Measurements from ENCODE around the gene ARID3A.

ARID3A gene

GRCh38 chr19:1006711-1007398 lies 81.0 kb downstream of the ARID3A start:
- no peak for DNase-seq

- DNase-seq = no peak
Observed at GRCh38 chr19:1007399-1008251, 81.8 kb downstream of the ARID3A start.

- no peak for DNase-seq
Observed at GRCh38 chr19:1008268-1009040, 82.6 kb downstream of the ARID3A start.

DNA sequence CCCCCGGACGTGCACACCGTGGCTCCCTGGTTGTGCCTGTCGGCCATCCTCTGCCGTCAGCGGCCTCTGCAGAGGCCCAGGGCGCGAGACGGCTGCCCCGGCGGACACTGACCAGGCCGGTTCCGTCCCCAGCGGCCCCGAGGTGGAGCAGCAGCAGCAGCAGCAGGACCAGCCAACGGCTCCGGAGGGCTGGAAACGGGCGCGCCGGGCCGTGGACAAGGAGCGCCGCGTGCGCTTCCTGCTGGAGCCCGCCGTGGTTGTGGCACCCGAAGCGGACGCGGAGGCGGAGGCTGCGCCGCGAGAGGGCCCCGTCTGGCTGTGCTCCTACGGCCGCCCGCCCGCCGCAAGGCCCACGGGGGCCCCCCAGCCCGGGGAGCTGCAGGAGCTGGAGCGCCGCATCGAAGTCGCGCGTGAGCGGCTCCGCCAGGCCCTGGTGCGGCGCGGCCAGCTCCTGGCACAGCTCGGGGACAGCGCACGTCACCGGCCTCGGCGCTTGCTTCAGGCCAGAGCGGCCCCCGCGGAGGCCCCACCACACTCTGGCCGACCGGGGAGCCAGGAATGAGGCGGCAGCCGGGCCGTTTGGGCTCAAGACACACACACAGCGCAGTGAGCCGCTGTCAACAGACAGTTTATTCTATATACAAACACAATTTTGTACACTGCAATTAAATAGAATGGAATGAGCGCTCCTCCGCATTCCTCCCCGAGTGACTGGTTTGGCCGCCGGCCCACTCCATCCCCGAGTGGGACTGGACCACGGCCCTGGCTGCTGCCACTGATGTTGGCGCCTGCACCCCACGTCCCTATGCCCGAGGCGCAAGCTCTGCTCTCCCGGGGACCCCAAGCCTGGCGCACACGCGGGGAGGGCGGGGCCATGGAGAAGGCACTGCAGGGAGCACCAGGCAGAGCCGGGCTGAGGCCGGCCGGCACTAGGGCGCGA lies 83.5 kb downstream of the ARID3A start:
- DNase-seq = no peak

- DNase-seq = no peak
Observed at GRCh38 chr19:1009981-1010538, 84.2 kb downstream of the ARID3A start.

GRCh38 chr19:1010586-1011510 lies 85.0 kb downstream of the ARID3A start:
- DNase-seq = no peak

- no peak for DNase-seq
Observed at GRCh38 chr19:1011831-1012333, 86.0 kb downstream of the ARID3A start.

DNA sequence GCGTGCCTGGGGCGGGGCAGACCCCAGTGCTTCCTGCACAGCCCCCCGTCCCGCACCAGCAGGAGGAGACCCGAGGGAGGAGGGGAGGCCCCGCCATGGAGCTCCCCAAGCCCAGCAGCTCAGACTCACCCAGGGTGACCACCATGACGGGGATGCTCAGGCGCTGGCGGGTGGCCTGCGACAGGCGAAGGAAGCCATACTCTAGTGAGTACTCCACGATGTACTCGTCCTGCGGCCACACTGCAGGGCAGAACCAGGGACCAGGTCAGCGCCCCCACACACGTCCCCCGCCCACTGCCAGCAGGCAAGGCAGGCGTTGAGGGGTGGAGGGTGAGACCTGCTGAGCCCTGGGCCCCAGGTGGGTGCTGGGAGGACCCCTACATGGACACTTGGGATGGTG lies 86.5 kb downstream of the ARID3A start:
- no peak for DNase-seq

GRCh38 chr19:1013218-1013617 lies 87.4 kb downstream of the ARID3A start:
- no peak for DNase-seq

- DNase-seq = no peak
Observed at GRCh38 chr19:1014161-1015060, 88.6 kb downstream of the ARID3A start.

DNA sequence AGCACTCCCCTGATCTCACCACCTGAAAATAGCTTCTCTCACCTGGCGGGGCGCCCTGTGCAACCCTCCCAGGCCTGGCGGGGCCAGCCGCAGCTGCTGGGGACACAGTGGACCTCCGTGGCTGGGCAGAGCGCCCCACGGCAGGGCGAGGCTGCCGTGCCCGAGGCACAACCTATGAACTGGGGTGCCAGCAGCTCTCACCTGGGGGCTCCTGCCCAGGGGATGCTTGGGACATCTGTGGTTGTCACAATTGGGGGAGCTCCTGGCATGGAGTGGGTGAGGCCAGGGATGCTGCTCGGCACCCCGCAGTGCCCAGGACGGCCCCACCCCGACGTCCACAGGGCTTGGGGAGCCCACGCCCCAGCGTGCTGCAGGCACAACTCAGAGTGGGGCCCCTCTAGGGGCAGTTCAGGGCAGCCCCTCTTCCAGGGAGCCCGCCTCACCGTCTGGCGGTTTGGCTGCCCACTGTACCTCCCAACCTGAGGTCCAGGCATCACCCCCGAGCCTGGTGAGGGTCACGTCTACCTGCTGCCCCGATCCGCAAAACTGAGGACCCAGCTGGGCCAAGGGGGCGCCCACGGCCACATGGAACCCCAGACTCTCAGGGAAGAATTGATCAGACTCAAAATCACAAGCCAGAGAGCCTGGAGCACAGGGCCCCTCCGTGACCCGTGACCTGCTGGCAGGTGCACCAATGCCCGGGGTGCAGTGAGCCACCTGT lies 89.4 kb downstream of the ARID3A start:
- DNase-seq = no peak

DNA sequence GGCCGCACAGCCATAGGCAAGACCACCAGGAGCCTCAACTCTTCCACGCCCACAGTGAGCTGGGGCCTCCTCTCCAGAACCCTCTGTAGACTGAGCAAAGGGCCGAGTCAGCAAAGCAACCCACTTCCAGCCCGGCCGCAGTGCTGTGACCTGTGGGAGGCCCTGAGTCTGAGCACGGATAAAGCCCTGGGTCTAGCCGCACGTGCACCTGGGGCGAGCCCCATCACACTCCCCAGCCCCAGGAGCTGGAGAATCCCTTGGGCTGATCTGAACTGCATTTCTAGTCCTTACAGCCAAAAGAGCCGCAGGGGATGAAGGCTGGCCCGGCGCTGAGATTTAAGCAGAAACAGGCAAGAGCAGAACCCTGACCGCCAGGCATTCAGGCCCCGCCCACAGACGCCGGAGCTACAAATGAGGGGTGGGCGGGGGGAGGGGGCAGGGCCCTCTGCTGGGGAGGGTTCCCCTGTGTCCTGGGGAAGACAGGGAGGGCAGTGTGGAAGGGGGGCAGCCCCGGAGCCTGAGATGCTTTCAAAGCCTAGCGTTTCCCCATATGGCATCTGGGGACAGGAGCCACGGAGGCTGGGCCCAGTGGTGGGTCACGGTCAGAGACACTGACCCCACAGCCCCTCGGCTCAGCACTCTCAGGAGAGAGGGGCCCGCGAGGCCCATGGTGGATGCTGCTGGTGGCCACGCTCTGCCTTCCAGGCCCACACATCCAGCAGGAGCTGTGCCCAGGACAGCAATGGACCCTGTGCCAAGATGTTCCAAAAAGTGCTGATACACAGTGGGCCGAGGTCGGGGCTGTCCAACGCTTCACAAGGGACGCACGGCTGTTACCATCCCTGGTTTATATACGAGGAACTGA lies 90.2 kb downstream of the ARID3A start:
- DNase-seq = no peak

GRCh38 chr19:1016647-1017114 lies 90.8 kb downstream of the ARID3A start:
- no peak for DNase-seq

DNA sequence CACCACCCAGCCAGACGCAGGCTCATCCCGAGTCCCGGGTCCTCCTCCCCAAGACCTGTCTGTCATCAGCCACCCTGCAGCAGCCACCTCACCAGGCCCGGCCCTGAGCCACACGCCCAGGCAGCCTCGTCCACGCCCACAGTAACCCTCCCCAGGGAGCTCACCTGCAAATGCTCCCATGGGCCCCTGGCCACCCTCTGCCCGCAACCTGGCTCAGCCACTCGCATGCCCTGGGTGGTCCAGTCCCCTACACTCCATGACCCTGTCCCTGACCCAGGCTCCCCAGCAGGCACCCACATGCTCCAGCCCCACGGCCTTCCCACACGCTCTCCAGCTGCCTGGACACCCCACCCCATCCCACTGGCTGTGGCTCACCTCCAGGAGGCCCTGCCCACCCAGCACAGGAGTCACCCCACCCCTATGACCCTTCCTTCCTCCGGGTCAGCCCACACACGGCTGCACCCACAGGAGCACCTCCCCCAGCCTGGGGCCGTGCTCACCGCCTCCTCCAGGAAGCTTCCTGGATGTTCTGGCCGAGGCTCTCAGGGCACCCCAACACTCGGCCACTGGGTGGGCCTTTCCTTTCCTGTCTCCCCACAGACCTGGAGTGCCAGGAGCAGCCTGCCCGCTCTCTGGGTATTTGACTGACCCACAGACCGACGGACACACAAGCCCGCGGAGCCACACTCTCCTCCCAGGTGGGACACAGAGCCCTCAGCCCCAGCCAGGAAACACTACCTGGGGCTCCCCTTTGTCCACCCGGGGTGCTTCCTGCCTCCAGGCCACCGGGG lies 91.5 kb downstream of the ARID3A start:
- no peak for DNase-seq

- DNase-seq = no peak
Observed at GRCh38 chr19:1017906-1018305, 92.1 kb downstream of the ARID3A start.

- no peak for DNase-seq
Observed at GRCh38 chr19:1018393-1018792, 92.6 kb downstream of the ARID3A start.

Measured in NCI-H1105 (cell line).